ENCODE data around the gene MRPL2. TPM values are rescaled to one million over a fixed set of nuclear protein-coding genes. Genes with fewer than 3 reads are reported as not detected.

MRPL2 gene
- total and polyA plus RNA-seq, 2 donors (not counting 1 experiment from before 2014, with no cell fraction given) = 45.6 to 52.8 TPM

- ATAC-seq (ENCODE audit: low read depth) = no peak
- peaks cover 0 to 40% of the 10 kb centered on the region in 2 experiments for H3K36me3 ChIP-seq (replicated peaks in 1 of 2; ENCODE audit: control extremely low read depth in 1 of 2, control insufficient read depth in 1 of 2, extremely low read depth in 1 of 2, insufficient read depth in 2 of 2, low read length in 1 of 2)
- CTCF ChIA-PET = interaction anchor here (1.2 kb wide), 1 partner anchor 136 kb away, joined by 3 read pairs; no protein-coding TSS in a partner anchor
- no peak overlapping the region for H2AFZ ChIP-seq (ENCODE audit: insufficient read depth, low read depth, low read length, poor library complexity, severe bottlenecking)
- H3K27me3 Mint-ChIP-seq = no peaks in the 10 kb centered on the region
- H3K4me3 Mint-ChIP-seq = no peak overlapping the region
- no peaks in the 10 kb centered on the region for H3K9me3 ChIP-seq (ENCODE audit: control extremely low read depth in 1 of 3, control insufficient read depth in 2 of 3, insufficient read depth in 1 of 3, low read length in 2 of 3)
- no peak overlapping the region for H3K4me3 ChIP-seq (ENCODE audit: control extremely low read depth in 1 of 5, extremely low read depth in 1 of 5, insufficient read depth in 1 of 5, low read depth in 2 of 5, low read length in 4 of 5)
- intact Hi-C loops (cut with micrococcal nuclease) = no loop called here
- H3K9me3 Mint-ChIP-seq (ENCODE audit: insufficient read depth) = no peaks in the 10 kb centered on the region
- no peaks in the 10 kb centered on the region for H3K4me1 ChIP-seq (ENCODE audit: control insufficient read depth in 2 of 2, insufficient read depth in 2 of 2, low read length in 2 of 2)
- no peak overlapping the region for H3K27ac ChIP-seq (ENCODE audit: low read length in 2 of 2)
- H3K4me1 Mint-ChIP-seq = no peaks in the 10 kb centered on the region
- H3K27me3 ChIP-seq (replicated peaks in 1 of 4; ENCODE audit: control extremely low read depth in 1 of 4, control insufficient read depth in 3 of 4, insufficient read depth in 4 of 4, low read length in 3 of 4) = no peaks in the 10 kb centered on the region
- no peaks in the 10 kb centered on the region for H3K79me2 ChIP-seq (ENCODE audit: control insufficient read depth, insufficient read depth, low read length)
- H3K9ac ChIP-seq (ENCODE audit: low read length) = no peak overlapping the region
- 97% methylated on average over 7 of the region's 9 CpGs for WGBS (ENCODE audit: insufficient coverage)
- TF ChIP-seq EZH2 (IDR thresholded peaks at IDR 0.05; ENCODE audit: borderline replicate concordance, insufficient read depth, low read depth, low read length, poor library complexity, severe bottlenecking) (no peak), CTCF (IDR thresholded peaks at IDR 0.05) (no peak)
- POLR2A ChIA-PET = no interaction called here
- H3K4me2 ChIP-seq (replicated peaks; ENCODE audit: low read depth, low read length, poor library complexity, severe bottlenecking) = no peak overlapping the region
- no peaks in the 10 kb centered on the region for H4K20me1 ChIP-seq (ENCODE audit: control insufficient read depth, insufficient read depth, low read length, poor library complexity, severe bottlenecking)
- no peak for DNase-seq
- H3K27ac Mint-ChIP-seq = no peak overlapping the region
Measured at GRCh38 chr6:43037706-43038105, 21.5 kb downstream of the MRPL2 start.

- Histone ChIP-seq H3K27me3 (replicated peaks in 1 of 4; ENCODE audit: control extremely low read depth in 1 of 4, control insufficient read depth in 3 of 4, insufficient read depth in 4 of 4, low read length in 3 of 4) (no peaks in the 10 kb centered on the region), H3K79me2 (ENCODE audit: control insufficient read depth, insufficient read depth, low read length) (no peaks in the 10 kb centered on the region), H4K20me1 (ENCODE audit: control insufficient read depth, insufficient read depth, low read length, poor library complexity, severe bottlenecking) (no peaks in the 10 kb centered on the region), H3K4me3 (ENCODE audit: control extremely low read depth in 1 of 5, extremely low read depth in 1 of 5, insufficient read depth in 1 of 5, low read depth in 2 of 5, low read length in 4 of 5) (no peak overlapping the region), H2AFZ (ENCODE audit: insufficient read depth, low read depth, low read length, poor library complexity, severe bottlenecking) (no peak overlapping the region), H3K36me3 (replicated peaks in 1 of 2; ENCODE audit: control extremely low read depth in 1 of 2, control insufficient read depth in 1 of 2, extremely low read depth in 1 of 2, insufficient read depth in 2 of 2, low read length in 1 of 2) (peaks cover 0 to 38% of the 10 kb centered on the region in 2 experiments), H3K4me2 (replicated peaks; ENCODE audit: low read depth, low read length, poor library complexity, severe bottlenecking) (no peak overlapping the region), H3K9ac (ENCODE audit: low read length) (no peak overlapping the region), H3K4me1 (ENCODE audit: control insufficient read depth in 2 of 2, insufficient read depth in 2 of 2, low read length in 2 of 2) (no peaks in the 10 kb centered on the region), H3K9me3 (ENCODE audit: control extremely low read depth in 1 of 3, control insufficient read depth in 2 of 3, insufficient read depth in 1 of 3, low read length in 2 of 3) (no peaks in the 10 kb centered on the region), H3K27ac (ENCODE audit: low read length in 2 of 2) (no peak overlapping the region)
- WGBS (ENCODE audit: insufficient coverage) = 89% methylated on average over 5 of the region's 5 CpGs
- Mint-ChIP-seq H3K9me3 (ENCODE audit: insufficient read depth) (no peaks in the 10 kb centered on the region), H3K27ac (no peak overlapping the region), H3K4me3 (no peak overlapping the region), H3K4me1 (no peaks in the 10 kb centered on the region), H3K27me3 (no peaks in the 10 kb centered on the region)
- DNase-seq = no peak
- no peak for ATAC-seq (ENCODE audit: low read depth)
- ChIA-PET POLR2A (no interaction called here), CTCF (interaction anchor here (1.2 kb wide), 1 partner anchor 135 kb away, joined by 3 read pairs; no protein-coding TSS in a partner anchor)
- TF ChIP-seq CTCF (IDR thresholded peaks at IDR 0.05) (no peak), EZH2 (IDR thresholded peaks at IDR 0.05; ENCODE audit: borderline replicate concordance, insufficient read depth, low read depth, low read length, poor library complexity, severe bottlenecking) (no peak)
- intact Hi-C loops (cut with micrococcal nuclease) = no loop called here
Measured at GRCh38 chr6:43037197-43037596, 22.0 kb downstream of the MRPL2 start.

Data from B cell (primary cell).